HS-5 (cell line): ENCODE data around the gene IFNL3.
"Not testable (repeated sequence)": the region's sequence is repeated elsewhere in the genome, so short reads cannot be mapped to it uniquely, and the experiment has no call there.

Experiments used
- DNase-seq: peaks from one replicate; pipeline ENCODE4 v3.0.0-alpha.2; 2012; ENCODE audit warnings: low read depth

The IFNL3 gene

DNA sequence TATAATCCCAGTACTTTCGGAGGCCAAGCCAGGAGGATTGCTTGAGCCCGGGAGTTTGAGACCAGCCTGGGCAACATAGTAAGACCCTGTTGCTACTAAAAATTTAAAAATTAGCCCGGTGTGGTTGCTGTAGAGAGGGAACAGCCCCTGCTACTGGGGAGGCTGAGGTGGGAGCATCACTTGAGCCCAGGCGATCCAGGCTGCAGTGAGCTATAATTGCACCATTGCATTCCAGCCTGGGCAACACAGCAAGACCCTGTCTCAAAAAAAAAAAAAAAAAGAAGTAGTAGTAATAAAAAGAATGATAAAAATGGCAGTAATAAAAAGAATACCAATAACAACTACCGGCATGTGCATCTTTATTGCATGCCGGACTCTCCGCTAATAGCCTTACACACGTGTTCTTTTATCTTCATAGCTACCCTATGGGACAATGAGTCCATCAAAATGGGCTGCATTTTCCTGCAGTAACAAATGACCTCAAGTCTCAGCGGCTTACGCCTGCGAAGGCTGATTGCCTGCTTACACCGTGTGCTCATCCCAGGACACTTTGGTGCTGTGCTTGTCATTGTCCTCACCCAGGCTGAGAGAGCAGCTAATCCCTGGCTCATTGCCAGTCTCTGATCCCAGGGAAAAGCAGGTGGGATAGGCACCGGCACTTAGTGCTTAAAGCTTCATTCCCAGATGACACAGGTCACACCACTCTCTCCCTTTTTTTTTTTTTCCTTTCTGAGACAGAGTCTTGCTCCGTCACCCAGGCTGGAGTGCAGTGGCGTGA lies 26.4 kb downstream of the IFNL3 start:
- no peak for DNase-seq

DNA sequence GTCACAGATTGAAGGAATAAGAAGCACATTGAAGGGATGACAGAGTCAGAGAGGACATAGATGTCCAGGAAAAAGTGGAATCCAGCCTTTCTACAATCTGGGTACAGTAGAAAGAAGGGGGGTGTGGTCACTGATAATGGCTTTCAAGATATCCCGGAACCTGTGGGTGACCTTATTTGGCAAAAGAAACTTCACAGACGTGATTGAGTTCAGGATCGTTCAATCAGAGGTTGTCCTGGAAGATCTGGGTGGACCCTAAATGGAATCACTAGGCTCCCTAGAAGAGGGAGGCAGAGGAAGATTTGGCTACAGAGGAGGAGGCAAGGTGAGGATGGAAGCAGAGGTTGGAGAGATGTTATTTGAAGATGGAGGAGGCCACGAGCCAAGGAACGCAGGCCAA lies 27.7 kb downstream of the IFNL3 start:
- DNase-seq = no peak

DNA sequence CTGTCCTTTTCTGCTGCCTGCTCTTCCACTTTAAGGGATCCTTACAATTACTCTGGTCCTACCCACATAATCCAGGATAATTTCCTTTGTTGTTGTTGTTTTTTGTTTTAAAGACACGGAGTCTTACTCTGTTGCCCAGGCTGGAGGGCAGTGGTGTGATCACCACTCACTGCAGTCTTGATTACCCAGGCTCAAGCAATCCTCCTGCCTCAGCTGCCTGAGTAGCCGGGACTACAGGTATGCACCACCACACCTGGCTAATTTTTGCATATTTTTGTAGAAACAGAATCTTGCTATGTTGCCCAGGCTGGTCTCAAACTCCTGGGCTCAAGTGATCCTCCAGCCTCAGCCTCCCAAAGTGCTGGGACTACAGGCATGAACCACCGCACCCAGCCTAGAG lies 29.5 kb downstream of the IFNL3 start:
- DNase-seq = not testable (repeated sequence)

DNA sequence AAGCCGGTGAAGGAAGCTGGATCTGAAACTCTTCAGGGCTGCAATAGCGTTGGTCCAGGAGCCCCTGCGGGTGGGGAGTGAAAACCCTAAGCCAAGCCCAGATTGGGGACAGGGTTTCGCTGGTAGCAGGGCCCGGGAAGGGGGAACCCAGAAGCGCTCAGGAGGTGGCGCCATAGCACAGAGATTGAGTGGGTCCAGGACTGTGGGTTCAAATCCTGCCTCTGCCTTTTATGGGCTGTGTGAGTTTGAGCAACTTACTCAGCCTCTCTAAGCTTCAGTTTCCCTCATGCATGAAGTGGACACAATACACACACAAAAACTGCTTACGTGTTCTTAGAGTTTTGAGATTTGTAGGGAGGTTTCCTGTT lies 32.4 kb downstream of the IFNL3 start:
- no peak for DNase-seq

DNA sequence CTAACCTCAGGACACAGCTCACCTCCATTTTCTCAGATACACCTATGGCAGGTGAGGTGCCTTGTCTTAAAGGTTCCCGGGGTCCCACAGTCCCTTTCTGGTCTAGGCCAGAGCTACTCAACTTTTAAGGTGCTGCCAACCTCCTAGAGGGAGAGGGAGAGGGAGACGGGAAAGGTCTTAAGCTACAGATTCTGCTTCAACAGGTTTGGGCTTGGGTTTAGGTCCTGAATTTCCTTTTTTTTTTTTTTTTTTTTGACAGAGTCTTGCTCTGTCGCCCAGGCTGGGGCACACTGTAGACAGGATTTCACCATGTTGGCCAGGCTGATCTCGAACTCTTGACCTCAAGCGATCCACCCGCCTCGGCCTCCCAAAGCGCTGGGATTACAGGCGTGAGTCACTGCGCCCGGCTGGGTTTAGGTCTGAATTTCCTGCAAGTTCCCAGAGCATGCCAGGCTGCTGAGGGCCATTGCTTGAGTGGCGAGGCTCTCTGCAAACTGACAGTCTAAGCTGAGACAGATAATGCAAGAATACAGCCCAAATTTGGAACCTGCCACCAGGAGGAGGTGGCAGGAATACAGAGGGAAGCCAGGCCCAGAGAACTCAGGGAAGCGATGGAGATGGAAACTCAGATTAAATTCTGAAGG lies 33.0 kb downstream of the IFNL3 start:
- DNase-seq = no peak

DNA sequence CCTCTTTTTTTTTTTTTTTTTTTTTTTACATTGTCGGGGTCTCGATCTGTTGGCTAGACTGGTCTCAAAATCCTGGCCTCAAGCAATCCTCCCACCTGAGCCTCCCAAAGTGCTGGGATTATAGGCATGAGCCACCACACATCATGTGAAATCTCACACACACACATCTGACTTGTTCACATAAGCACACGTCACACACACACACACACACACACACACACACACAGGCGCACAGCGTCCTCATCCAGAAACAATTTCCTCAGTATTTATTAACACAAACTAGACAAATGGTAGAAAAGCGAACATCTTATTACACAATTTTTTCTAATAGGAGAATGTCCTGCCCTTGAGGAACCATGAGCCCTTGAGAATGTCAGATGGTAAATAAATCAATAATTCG lies 35.6 kb downstream of the IFNL3 start:
- no peak for DNase-seq

DNA sequence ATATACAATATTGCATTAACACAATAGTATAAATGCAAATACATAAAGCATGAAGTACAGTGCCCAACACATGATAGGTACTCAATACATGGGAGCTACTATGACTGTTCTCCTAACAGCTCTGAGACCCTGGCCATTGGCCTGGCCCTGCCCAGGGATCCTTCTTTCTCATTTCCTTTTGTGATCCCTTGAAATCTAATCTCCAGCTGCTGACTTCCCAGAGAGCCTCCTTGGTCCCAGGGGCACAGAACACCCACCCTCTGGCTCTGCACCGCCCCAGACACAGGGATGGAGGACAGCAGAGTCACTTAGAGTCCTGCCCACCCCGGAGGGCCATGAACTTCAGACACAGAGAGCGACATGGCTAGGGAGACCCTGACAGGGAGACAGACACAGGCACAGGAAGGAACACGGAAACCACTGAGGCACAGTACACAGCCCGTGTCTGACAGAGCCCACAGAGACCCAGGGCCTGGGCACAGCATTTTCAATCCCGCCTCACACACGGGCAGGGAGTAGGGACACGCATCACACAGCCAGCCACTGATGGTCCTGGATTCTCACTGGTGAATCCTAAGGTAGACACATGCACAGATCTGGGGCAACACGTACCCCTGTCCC lies 36.5 kb downstream of the IFNL3 start:
- no peak for DNase-seq

DNA sequence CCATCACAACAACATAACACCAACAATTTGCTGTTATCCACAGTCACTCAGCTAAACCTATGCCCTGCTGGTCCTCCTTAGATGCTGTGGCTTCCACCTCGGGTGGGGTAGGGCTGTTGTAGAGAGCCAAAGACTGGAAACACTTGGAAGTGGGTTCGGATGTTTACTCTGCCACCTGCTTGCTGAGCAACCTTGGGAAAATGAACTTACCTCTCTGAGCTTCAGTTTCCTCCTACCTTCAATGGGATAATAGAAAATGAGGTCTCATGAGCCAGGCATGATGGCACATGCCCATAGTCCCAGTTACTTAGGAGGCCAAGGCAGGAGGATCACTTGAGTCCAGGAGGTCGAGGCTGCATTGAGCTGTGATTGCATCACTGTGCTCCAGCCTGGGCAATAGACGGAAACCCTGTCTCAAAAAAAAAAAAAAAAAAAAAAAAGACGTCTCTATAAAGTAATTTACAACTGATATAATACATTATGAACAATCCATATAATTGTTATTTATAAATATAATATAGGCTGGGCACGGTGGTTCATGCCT lies 37.4 kb downstream of the IFNL3 start:
- no peak for DNase-seq

DNA sequence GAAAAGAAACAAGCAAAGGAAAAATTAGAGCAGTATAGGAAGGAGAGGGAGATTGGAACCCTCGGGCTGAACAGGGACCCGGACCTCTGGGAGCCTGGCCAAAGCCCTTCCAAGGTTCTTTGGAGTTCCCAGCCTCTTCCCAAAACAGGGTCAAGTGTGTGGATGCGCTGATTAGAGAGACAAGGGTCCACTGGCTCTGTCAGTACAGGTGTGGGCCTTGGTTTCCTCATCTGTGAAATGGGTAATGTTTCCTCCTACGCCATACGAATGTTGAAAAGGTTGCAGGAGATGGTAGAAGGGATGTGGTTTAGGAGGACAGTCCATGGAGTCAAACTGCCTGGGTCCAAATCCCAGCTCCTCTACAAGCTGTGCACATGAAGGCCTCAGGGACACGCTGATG lies 38.7 kb downstream of the IFNL3 start:
- DNase-seq = no peak

DNA sequence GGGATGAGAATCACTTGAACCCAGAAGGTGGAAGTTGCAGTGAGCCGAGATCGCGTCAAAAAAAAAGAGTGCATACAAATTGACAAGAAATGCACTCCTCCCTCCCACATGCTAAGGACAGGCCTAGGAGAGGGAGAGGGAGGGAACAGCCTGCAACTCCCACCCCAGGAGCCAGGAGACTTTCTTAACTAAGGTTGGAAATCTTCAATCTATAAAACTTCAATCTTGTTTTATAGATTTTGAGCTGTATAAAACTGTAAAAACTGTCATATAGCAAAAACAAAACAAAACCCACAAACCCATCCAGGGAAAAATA lies 39.4 kb downstream of the IFNL3 start:
- DNase-seq = no peak

DNA sequence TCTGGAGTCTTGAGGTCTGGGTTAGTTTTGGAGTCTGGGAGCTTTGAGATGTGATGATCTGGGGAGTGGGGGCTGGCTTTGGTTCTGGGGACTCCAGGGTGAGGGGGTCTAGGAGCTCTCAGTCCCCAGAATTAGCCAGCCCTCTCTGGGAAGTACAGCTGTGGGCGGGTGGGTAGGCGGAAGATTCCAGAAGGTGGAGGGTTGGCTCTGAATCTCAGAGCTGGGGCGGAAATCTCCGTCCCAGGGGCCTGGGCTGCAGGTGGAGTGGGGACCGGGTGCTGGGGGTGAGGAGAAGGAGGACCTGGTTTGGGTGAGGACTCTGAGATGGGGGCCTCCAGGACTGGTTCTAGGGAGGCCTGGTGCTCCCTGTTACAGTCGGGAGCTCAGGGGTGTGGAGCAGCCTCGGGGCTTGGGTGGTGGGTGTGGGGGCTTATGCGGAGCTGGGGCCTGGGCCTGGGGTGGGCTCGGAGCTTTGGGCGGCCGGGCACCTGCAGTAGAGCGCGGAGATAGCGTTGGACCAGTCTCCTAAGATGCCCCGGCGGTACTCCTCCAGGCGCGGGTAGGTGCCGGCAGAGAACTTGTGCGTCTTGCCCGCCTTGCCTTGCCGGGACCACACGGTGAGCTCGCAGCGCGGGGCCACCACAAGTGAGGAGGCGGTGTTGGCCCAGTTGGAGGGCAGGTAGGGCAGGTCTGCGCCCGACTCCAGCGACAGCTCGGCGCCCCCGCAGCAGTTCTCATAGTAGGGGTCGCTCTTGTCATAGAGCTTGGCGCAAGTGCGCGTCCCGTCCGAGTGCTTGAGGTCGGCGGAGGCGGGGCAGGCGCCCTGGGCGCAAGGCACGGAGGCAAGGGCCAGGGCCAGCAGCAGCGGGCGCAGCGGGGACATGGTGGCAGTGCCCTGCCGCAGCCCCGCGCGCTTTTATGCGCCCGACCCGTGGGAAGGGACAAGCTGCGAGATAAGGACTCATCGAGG lies 41.1 kb downstream of the IFNL3 start, which contains the start of gene SYCN:
TSS of gene SYCN (minus strand) at position 892 of the 970 bp plus-strand sequence. CDS start at position 883, 9 bp downstream.
- no peak for DNase-seq

DNA sequence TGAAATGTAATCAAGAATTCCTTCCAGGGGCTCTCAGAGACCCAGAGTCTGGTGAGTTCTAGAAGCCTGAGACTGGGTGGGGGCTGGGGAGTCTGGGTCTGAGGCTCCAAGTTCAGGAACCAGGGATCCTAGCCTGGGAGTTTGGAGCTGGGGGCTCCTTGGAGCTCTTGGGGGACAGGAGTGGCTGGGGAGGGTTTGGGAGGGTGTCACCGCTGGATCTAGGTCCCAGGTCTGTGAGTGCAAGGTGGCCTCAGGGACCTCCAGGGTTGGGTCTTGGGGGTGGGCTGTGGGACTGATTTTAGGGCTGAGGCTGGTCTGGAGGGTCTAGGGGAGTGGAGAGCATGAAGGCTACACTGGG lies 41.8 kb downstream of the IFNL3 start:
- no peak for DNase-seq

DNA sequence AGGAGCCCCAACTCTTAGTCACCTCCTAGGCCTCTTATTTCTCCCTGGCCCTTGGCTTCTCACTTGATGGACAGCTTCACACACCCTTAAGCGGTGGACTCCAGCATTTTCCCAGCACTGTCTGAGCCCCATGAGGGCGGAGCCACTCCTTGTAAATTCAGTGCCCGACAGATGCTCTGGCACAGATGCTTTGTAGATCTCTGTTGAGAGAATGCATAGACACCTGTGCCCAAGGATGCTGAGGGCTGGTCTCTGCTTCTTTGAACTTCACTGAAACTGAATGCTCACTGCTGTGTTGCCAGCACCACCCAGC lies 44.0 kb downstream of the IFNL3 start:
- DNase-seq = no peak

DNA sequence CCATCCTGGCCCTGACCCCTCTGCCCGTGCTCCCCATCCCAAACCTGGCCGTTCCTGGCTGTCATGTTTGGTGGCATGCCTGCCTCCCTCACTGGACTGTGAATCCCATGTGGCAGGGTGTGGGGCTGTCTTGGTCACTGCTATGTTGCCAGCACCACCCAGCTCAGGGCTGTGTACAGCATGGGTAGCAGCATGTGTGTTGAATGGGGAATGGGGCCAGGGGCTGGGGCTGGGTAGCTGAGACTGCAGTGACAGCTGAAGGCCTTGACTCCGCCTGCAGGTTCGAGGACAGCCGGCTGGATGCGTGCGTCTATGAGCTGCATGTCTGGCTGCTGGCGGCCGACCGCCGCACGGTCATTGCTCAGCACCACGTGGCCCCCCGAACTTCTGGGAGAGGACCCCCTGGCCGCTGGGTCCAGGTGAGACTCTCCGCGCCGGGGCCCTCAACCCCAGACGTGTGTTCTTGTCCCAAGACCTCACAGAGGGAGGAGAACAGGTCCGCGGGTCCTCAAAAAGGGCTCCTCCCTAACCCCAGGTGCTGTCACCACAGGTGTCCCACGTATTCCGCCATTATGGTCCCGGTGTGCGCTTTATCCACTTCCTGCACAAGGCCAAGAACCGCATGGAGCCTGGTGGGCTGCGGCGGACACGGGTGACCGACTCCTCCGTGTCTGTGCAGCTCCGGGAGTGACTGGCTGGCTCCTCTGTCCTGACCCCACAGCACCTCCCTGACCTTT lies 44.6 kb downstream of the IFNL3 start:
- DNase-seq = no peak

DNA sequence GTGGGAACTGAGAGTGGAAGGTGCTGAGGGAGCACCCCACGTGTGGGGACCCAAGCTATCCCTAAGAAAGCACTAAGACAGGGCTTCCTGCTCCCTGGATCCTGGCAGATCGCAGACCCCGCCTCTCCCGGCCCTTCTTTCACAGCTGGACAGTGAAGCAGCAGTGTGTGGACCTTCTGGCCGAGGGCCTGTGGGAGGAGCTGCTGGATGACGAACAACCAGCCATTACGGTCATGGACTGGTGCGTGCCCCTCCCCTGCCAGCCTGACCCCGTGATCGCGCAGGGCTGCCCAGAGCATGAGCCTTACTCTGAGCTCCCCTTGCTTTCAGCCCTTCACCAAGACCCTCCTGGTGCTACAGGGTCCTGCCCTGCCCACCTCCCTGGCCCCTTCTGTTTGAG lies 45.8 kb downstream of the IFNL3 start:
- DNase-seq = no peak

DNA sequence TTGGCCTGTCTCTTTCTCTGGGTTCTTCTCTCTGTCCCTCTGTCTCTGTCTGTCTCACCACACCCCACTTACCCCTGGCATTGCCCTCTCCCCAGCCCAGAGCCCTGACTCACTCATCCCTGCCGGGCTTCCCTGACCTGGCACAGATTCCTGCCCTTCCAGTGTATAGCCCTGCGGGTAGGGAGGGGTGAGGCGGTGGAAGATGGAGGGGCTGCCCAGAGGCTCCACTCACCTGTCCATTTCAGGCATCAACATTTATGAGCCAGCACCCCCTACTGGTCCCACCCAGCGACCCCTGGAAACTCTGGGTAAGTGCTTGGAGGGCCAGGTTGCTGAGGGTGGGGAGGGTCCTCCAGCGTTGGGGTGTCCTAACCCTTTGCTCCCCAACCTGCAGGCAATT lies 47.0 kb downstream of the IFNL3 start:
- no peak for DNase-seq

DNA sequence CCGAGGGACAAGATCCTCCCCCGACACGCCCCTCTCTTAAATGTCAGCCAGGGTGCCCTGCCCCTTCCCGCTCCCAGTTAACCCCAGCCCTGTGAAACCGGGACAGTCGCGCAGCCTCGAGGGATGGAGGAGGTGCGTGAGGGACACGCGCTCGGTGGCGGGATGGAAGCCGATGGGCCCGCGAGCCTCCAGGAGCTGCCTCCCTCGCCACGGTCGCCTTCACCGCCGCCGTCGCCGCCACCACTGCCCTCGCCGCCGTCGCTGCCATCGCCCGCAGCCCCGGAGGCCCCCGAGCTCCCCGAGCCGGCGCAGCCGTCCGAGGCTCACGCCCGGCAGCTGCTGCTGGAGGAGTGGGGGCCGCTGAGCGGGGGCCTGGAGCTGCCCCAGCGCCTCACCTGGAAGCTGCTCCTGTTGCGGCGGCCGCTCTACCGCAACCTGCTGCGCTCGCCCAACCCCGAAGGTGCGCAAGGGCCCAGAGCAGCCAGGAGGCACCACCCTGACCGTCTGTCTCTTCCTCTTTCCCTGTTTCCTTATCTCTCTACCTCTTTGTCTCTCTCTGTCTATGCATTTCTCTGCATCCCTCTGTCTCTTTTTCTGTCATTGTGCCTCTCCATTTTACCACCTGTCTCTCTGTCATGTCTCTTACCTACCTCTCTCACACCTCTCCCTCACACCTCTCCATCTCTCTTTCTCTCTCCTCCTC lies 47.8 kb downstream of the IFNL3 start, which contains the start of gene NCCRP1:
TSS of gene NCCRP1 (plus strand) at position 105 of the 703 bp plus-strand sequence. CDS start at position 124, 19 bp downstream.
- no peak for DNase-seq

DNA sequence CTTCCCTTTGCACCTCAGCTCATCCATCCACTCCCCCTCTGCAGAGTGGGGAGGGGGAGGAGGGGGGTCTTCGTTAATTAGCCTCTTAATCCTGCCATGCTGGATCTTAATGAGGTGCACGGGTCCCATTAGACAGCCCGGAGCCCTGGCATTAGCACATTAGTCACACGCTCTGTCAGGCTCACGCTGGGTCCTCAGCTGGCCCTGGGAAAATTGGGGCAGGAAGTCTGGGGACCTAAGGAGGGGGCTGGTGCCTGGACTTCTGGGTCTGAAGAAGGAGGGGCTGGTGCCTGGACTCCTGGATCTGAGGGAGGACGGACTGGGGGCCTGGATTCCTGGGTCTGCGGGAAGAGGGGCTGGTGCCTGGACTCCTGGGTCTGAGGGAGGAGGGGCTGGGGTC lies 48.5 kb downstream of the IFNL3 start:
- no peak for DNase-seq

DNA sequence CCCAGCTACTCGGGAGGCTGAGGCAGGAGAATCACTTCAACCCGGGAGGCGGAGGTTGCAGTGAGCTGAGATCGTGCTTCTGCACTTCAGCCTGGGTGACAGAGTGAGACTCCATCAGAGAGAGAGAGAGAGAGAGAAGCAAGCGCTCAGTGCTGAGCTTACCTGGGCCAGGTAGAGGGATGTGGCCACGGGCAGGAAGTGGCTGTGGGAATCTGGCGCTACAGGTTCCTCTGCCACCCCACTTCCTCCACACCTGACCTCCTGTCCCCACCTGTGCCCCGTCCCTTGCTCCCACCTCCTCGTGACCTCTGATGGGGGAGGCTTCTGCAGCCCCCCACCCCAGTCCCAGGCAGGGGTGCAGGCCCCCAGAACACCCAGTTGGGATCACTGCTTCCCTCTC lies 49.1 kb downstream of the IFNL3 start:
- DNase-seq = no peak

DNA sequence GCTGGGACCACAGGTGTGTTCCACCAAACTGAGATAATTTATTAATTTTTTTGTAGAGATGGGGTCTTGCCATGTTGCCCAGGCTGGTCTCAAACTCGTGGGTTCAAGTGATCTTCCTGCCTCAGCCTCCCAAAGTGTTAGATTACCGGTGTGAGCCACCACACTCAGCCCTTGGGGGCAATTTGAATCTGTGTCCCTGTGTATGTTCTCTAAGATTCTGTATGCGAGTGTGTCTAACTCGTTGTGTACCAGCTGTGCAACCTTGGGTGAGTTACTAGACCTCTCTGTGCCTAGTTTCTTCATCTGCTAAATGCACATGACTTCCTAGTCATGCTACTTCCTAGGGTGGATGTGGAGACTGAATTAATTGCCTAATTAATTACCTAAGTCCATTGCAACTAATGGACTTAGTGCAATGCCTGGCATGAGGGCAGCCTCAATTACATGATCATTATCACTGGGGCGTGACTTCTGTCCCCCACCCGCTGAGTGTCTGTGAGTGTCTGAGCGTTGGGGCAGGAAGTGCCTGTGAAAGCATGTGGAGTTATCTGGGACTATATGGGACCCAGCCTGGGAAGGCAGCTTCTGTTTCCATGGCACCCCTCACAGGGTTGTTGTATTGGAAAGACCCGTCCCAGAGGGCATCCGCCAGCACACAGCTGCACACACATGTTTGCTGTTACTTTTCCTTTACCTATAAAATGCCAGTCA lies 49.8 kb downstream of the IFNL3 start:
- no peak for DNase-seq
